H1 (cell line): ENCODE measurements around the gene KRTAP5-4. TPM values are rescaled to one million over a fixed set of nuclear protein-coding genes. Genes with fewer than 3 reads are reported as not detected.

Source experiments
- JUN ChIP-seq: IDR thresholded peaks from 2 replicates; pipeline ENCODE4 v1.6.1; 2011; ENCODE audit warnings: low read depth, mild to moderate bottlenecking, improper control_type of control experiment, low read length
- TBP ChIP-seq: IDR thresholded peaks from 2 replicates; pipeline ENCODE4 v1.6.1; 2011; ENCODE audit warnings: low read depth, low read length, improper control_type of control experiment
- polyA plus RNA-seq, 7 experiments: library from polyadenylated mRNA; depleted of rRNA in 3 of 7; stranded (reverse) in 5 of 7; unstranded in 2 of 7; fragments of >200 nt in 5 of 7; fragments of 200-250 nt in 2 of 7; gene quantifications; 1 replicate in 5 of 7; 2 replicates in 1 of 7; 4 replicates in 1 of 7; pipeline versions ENCODE4 v1.2.1 to v1.2.3, GENCODE V29; 2011 to 2013; ENCODE audit warnings: missing spikeins in 2 of 7, mixed read lengths in 2 of 7
- total RNA-seq: library from RNA; stranded (reverse); fragmentation: NEBNext Ultra II Directional; extraction: Animal tissue kit (Norgen Biotek cat#: 25700); gene quantifications from 2 replicates; pipeline ENCODE4 v1.2.1, GENCODE V29; 2021

KRTAP5-4 gene
- total and polyA plus RNA-seq, 2 of the 8 experiments (the other 6 are each of a cell fraction or from before 2014, with no cell fraction given): not detected

DNA sequence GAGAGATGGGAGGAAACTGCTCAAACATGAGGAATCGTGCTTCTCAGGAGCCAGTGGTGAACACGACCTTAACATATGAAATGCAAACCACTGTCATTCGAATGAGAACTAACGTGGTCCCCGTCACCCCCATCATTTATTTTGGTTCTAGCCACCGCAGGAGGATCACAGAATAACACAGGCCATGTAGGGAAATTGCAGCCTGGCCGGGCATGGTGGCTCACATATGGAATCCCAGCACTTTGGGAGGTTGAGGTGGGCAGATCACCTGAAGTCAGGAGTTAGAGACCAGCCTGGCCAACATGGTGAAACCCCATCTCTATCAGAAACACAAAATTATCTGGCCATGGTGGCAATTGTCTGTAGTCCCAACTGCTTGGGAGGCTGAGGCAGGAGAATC is 34.7 kb upstream of the KRTAP5-4 start (continued):
- TF ChIP-seq TBP (no peak), JUN (no peak)
- TF ChIP-seq, all 59 proteins: peak for 0
